Measurements from ENCODE around the gene TDO2.

The TDO2 gene

GRCh38 chr4:155954118-155954685, 50.7 kb downstream of the TDO2 start:
- DNase-seq (ENCODE audit: low spot score): no peak

- no peak for DNase-seq (ENCODE audit: low spot score)
Measured at GRCh38 chr4:155954939-155955338, 51.4 kb downstream of the TDO2 start.

- DNase-seq (ENCODE audit: low spot score): no peak
Measured at GRCh38 chr4:155956461-155956860, 53.0 kb downstream of the TDO2 start.

GRCh38 chr4:155959417-155959816, 55.9 kb downstream of the TDO2 start:
- no peak for DNase-seq (ENCODE audit: low spot score)

GRCh38 chr4:155960522-155960921, 57.0 kb downstream of the TDO2 start:
- no peak for DNase-seq (ENCODE audit: low spot score)

GRCh38 chr4:155961575-155961974, 58.1 kb downstream of the TDO2 start:
- DNase-seq (ENCODE audit: low spot score): no peak

GRCh38 chr4:155962767-155963166, 59.3 kb downstream of the TDO2 start:
- DNase-seq (ENCODE audit: low spot score): no peak

- DNase-seq (ENCODE audit: low spot score): peak; percentile 37
Measured at GRCh38 chr4:155964016-155964891, 60.8 kb downstream of the TDO2 start.

- DNase-seq (ENCODE audit: low spot score): no peak
Measured at GRCh38 chr4:155966171-155966570, 62.7 kb downstream of the TDO2 start.

- DNase-seq (ENCODE audit: low spot score): peak; percentile 53
Measured at GRCh38 chr4:155966731-155967395, 63.4 kb downstream of the TDO2 start.

Data from kidney tubule cell (primary cell).